Measurements from ENCODE around the gene ARL6.

Gene ARL6

GRCh38 chr3:97848779-97849178 is 84.2 kb downstream of the ARL6 start:
- DNase-seq (ENCODE audit: low read depth) = no peak
- no peak overlapping the region for H3K4me3 ChIP-seq (ENCODE audit: low read length)
- TF ChIP-seq, protein P1, sequence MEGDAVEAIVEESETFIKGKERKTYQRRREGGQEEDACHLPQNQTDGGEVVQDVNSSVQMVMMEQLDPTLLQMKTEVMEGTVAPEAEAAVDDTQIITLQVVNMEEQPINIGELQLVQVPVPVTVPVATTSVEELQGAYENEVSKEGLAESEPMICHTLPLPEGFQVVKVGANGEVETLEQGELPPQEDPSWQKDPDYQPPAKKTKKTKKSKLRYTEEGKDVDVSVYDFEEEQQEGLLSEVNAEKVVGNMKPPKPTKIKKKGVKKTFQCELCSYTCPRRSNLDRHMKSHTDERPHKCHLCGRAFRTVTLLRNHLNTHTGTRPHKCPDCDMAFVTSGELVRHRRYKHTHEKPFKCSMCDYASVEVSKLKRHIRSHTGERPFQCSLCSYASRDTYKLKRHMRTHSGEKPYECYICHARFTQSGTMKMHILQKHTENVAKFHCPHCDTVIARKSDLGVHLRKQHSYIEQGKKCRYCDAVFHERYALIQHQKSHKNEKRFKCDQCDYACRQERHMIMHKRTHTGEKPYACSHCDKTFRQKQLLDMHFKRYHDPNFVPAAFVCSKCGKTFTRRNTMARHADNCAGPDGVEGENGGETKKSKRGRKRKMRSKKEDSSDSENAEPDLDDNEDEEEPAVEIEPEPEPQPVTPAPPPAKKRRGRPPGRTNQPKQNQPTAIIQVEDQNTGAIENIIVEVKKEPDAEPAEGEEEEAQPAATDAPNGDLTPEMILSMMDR (conservative IDR thresholded peaks at IDR 0.05; ENCODE audit: low read length) = no peak
